NCI-H226 (cell line): Measurements from ENCODE around the gene ROPN1.
"Not testable (repeated sequence)": the region's sequence is repeated elsewhere in the genome, so short reads cannot be mapped to it uniquely, and the experiment has no call there.

Experiments
- DNase-seq: peaks from one replicate; pipeline ENCODE4 v3.0.0-alpha.2; 2015

ROPN1 gene

GRCh38 chr3:123991730-123992588, at the start of gene ROPN1:
ROPN1 (minus strand) TSS chr3:123992124; CDS start chr3:123980481, 11,643 bp downstream.
- not testable (repeated sequence) for DNase-seq

- DNase-seq = no peak
These were observed 49.6 kb upstream of the ROPN1 start for GRCh38 chr3:124041553-124041952.

- DNase-seq = no peak
These were observed 45.4 kb upstream of the ROPN1 start for GRCh38 chr3:124037326-124037725.

- not testable (repeated sequence) for DNase-seq
These were observed 44.3 kb upstream of the ROPN1 start for GRCh38 chr3:124036214-124036613.

- no peak for DNase-seq
These were observed 43.7 kb upstream of the ROPN1 start for GRCh38 chr3:124035463-124036121.

GRCh38 chr3:124034844-124035152, 42.9 kb upstream of the ROPN1 start:
- DNase-seq = no peak

- no peak for DNase-seq
These were observed 42.3 kb upstream of the ROPN1 start for GRCh38 chr3:124034016-124034843.

GRCh38 chr3:124033360-124034015, 41.6 kb upstream of the ROPN1 start, which contains the start of gene KALRN:
KALRN (plus strand) TSS chr3:124033369.
- no peak for DNase-seq

GRCh38 chr3:124032881-124033359, 41.0 kb upstream of the ROPN1 start:
- DNase-seq = peak; percentile 45

GRCh38 chr3:124032311-124032880, 40.5 kb upstream of the ROPN1 start:
- DNase-seq = no peak

GRCh38 chr3:124026516-124026915, 34.6 kb upstream of the ROPN1 start:
- no peak for DNase-seq

- DNase-seq = not testable (repeated sequence)
These were observed 31.6 kb upstream of the ROPN1 start for GRCh38 chr3:124023531-124023930.

- no peak for DNase-seq
These were observed 27.4 kb upstream of the ROPN1 start for GRCh38 chr3:124019291-124019690.

GRCh38 chr3:124017502-124017901, 25.6 kb upstream of the ROPN1 start:
- not testable (repeated sequence) for DNase-seq

GRCh38 chr3:124016483-124016882, 24.6 kb upstream of the ROPN1 start:
- not testable (repeated sequence) for DNase-seq

GRCh38 chr3:124014366-124014942, 22.5 kb upstream of the ROPN1 start:
- DNase-seq = no peak

- DNase-seq = not testable (repeated sequence)
These were observed 16.4 kb upstream of the ROPN1 start for GRCh38 chr3:124008321-124008720.

GRCh38 chr3:124007186-124007585, 15.3 kb upstream of the ROPN1 start:
- DNase-seq = peak; percentile 66

GRCh38 chr3:124002405-124003079, 10.6 kb upstream of the ROPN1 start:
- DNase-seq = not testable (repeated sequence)

- DNase-seq = not testable (repeated sequence)
These were observed 9.4 kb upstream of the ROPN1 start for GRCh38 chr3:124001366-124001765.

GRCh38 chr3:123997543-123997942, 5.6 kb upstream of the ROPN1 start:
- DNase-seq = no peak
